Astrocyte (in vitro differentiated cells and primary cell): ENCODE results near the gene ABHD2.

Experiments used
- CTCF ChIP-seq: IDR thresholded peaks from 2 replicates; pipeline ENCODE4 v1.5.1; 2011; ENCODE audit warnings: low read depth, mild to moderate bottlenecking, inconsistent platforms, low read length, moderate library complexity; ENCODE audit not compliant: insufficient read depth
- EZH2 ChIP-seq: IDR thresholded peaks from 2 replicates; pipeline ENCODE4 v1.6.1; 2012; ENCODE audit warnings: mild to moderate bottlenecking, low read length, inconsistent platforms; ENCODE audit not compliant: insufficient read depth

- no peak for TF ChIP-seq CTCF
- no peak for TF ChIP-seq EZH2
Measured at GRCh38 chr15:89155122-89155521, 66.9 kb downstream of the ABHD2 start.
